ENCODE data around the gene KNG1. TPM values are rescaled to one million over a fixed set of nuclear protein-coding genes. Genes with fewer than 3 reads are reported as not detected.
"Not testable (repeated sequence)": the region's sequence is repeated elsewhere in the genome, so short reads cannot be mapped to it uniquely, and the experiment has no call there.

The KNG1 gene
- polyA plus RNA-seq, 1 donor, result 56.9 TPM

DNA sequence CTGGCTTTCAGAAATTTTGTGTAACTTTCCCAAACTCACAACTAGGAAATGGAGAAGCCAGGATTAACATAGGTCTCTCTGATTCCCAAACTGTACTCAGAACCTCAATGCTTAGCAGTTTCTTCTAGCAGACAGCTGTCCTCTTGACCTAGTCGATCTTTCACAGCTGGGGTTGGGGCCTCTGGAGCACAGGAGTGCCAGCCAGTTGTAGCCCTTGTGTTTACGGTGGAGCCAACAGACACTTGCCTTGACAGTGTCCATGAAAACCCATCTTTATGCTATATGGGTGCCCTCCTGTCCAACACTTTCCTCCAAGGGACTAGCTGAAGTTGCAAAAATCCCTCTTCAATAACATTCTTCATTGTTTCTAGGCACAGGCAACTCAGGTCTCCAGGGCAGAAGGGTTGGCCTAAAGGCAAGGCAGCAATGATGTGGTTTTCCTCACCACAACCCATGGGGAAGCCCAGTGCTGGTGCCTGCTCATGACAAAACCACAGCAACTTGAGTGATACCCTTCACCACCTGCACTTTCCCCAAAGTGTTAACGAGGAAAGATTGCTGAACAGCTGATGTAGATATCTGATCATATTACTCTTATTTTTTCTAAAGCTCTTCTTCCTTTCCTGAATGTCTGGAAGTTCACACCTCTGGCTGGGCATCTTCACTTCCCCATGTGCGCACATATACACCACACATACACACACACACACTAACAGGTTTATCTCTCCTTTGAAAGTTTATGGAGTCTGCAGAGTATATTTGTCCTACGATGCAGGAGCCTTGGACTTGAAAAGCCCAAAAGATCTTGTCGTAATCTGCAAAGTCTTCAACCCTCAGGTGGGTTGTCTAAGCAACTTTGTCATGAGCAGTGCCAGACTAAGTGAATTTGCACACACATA is 11.0 kb upstream of the KNG1 start:
- DNase-seq, result no peak

DNA sequence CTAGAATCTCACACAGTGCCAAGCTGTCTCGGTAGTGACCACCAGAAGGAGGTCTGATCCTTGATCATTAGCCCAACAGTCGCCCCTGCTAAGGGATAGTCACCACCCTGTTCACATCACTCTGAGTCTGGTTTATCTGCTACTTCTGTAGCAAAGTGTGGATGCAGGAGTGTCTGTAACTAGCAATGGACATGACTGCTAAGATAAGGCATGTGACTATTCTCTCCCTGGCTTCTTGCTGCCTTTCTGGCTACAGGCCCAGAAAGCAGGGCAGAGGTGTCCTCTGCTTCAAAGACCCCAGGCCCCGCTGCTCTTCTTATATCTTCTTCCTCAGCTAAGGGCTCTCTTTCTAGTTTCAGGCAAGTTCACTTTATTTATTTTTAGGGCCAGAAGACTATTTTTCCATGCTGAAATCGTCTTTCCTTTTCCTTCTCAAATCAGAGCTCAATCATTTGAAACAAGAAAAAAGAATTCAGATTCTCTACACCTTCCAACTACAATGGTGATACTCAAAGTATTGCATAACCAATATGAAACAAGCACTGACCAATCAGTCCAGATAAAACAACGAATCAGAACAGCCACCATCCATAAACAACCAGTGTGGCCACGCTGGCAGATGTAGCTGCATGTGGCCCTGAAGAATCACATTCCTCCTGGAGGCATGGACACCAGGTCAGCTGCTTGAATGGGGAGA is 8.0 kb upstream of the KNG1 start:
- no peak for DNase-seq

DNA sequence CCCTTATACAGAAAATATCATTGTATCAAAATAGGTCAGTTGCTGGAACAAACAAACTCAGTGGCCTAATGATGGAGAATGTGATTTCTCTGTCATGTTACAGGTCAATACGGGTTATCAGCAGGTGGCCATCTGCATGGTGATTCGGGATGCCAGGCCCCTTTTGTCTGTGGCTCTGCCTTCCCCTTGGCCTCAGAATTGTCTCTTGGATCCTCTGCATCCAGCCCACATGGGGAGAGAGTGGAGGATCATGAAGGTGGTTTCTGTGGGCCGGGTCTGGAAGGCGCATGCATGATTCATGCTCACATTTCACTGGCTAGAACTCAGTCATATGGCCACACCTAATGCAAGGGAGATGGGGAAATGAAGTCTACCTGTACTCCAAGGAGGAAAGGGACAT is 6.5 kb upstream of the KNG1 start:
- DNase-seq, result not testable (repeated sequence)

DNA sequence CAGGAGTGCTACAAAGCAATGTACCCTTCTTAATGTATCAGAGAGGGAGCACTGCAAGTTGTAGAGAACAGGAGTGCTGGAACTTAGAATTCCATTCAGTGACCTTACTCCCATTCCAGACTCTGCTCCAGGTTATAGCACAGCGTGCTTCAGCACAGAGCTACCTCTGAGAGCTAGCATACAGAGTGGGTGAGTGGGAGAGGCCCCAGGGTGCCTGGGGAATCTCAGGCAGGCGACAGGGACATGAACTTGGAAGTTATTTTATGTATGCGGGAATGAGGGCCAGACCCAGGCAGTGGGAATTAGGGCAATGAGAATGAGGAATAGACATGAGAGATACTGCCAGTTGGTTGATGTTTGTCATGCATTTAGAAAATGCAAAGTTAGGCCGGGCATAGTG is 3.7 kb upstream of the KNG1 start:
- no peak for DNase-seq

DNA sequence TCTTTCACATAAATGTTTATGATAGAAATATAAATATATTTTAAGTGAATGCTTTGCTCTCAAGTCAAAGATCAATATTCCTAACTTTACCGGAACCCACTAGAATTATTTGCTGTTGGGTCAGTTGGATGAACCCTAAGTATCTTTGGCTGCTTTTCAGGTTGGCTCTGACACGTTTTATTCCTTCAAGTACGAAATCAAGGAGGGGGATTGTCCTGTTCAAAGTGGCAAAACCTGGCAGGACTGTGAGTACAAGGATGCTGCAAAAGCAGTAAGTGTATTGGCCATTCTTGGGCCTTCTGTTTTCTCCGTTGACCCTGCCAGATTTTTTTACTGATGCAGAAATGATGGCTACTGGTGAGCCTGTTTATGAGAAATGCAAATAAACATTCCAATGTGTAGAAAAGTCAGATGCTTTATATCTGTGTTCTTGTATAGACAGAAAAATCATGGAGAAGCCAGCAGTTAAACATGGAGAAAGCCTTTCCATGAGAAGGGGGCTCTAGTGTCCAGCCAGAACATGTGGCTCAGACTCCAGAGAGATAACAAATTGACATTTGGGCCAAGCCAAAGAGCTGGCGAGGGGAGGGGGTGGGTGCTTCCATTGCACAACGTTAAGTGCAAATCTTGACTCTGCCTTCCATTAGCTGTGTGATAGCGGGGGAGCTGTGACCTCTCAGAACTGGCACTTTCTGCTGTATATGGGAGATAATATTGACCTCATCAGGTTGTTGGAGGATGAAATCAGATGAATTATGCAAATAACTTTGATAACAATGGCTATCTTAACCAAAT is 3.0 kb downstream of the KNG1 start:
- no peak for DNase-seq

DNA sequence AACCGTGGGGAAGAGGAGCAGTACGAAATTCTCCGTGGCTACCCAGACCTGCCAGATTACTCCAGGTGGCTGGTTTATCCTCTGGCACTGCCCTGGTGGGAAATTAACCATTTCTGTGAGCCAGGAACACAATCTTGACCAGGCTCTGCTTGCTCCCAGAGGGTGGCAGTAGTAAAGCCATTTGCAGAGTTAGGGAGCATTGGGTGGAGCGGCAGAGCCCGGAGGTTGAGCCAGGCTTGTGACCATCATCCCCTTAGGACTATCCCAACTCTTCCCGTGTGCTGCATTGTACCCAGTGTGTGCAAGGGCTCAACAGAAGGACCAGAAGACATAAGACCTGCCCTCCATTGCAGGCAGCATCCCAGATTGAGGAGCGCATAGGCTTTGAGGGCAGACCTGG is 5.3 kb downstream of the KNG1 start:
- DNase-seq, result no peak

DNA sequence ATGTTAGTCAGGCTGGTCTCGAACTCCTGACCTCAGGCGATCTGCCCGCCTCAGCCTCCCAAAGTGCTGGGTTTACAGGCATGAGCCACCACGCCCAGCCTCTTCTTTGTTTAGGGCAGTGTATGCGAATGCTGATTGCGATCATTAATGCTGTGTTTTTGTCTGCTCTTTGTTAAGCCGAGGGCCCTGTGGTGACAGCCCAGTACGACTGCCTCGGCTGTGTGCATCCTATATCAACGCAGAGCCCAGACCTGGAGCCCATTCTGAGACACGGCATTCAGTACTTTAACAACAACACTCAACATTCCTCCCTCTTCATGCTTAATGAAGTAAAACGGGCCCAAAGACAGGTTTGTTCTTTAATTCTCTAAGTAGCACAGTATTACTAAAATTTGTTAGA is 7.8 kb downstream of the KNG1 start:
- no peak for DNase-seq

DNA sequence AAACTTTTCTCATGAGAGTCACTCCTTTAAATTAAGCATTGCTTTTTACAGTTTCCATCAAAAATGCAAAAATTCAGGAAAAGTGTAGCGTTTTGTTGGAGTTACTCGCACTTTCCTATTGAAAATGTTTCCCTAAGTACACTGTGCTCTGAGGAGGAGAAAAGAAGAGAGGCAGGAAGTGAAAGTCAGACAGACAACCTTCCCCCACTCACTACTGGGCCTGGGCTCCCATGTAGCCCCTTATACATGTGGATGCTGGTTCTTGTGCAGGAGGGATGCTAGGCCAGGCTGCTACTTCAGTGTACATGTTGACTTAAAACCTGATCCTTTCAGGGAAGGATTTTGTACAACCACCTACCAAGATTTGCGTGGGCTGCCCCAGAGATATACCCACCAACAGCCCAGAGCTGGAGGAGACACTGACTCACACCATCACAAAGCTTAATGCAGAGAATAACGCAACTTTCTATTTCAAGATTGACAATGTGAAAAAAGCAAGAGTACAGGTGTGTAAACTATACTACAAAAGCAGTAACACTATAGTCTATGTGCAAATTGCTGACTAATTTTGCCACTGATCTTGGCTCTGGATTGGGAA is 15.1 kb downstream of the KNG1 start:
- DNase-seq, result no peak

DNA sequence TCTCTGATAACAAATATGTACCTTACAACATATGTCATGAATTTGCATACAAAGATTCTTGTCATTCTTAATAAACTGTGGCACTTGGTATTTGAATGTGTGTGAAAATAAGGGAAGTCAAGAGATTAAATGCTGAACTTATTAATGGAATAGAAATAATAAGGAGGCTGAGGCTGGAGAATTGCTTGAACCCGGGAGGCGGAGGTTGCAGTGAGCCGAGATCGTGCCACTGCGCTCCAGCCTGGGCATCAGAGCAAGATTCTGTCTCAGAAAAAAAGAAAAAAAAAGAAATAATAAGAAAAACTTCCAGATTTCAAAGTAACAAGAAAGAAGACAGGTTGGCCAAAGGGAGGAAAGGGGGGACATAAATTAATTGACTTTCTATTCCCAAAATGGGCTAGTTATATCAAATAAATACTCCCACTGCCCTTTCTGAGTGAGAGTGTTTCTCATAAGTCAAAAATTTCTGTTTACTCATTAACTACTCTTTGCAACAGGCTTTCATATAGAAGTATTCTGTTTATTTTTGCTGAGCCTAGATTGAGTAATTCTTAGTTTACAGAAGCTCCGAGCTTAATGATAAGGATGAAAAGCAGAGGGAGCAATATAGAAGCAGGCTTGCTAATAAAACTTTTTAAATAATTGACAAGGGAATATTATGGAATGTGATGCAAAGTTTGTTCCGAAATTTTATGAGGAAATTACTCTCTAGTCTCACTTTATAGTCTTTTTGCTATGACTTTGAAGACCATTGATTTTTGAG is 25.6 kb downstream of the KNG1 start:
- no peak for DNase-seq

DNA sequence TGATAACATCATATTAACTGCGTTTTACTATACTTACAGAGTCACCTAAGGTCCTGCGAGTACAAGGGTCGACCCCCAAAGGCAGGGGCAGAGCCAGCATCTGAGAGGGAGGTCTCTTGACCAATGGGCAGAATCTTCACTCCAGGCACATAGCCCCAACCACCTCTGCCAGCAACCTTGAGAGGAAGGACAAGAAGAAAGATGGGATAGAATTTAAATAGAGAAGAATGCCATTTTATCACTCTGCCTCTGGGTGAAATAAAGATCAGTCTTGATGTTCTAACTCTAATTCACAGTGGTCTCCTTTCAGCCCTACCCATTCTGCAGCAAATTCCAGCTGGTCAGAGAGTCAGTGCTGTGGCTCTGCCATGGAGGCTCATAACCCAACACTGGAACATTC is 26.5 kb downstream of the KNG1 start:
- no peak for DNase-seq

DNA sequence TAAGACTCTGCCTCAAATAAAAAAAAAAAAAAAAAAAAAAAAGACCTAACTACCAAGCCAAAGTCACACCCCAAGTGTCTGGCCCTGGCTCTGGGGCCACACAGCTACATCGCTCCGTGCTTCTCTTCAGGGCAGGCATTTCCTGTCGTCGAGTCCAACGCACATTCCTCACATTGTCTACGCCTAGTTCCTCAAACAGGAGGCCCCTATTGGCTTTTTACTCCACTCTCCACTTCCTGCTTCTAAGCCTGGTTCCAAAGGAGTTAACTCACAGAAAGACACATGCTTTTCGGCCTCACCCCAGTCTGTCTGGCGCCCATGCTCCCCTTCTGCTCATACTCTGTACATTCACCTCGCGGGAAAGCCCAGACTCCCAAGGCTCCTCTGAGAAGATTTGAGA is 28.8 kb downstream of the KNG1 start:
- DNase-seq, result no peak

DNA sequence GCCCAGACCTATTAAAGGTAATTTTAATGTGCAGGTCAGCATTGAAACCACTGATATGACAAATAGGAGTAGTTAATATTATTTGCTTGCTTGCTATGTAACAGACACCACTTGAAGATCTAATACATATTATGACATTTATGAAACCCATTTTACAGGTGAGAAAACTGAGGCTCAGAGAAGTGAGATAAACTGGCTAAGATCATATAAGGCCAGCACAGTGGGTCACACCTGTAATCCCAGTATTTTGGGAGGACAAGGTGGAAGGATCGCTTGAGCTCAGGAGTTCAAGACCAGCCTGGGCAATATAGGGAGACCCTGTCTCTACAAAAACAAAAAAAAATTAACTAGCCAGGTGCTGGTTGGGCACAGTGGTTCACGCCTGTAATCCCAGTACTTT is 33.2 kb downstream of the KNG1 start:
- DNase-seq, result no peak

DNA sequence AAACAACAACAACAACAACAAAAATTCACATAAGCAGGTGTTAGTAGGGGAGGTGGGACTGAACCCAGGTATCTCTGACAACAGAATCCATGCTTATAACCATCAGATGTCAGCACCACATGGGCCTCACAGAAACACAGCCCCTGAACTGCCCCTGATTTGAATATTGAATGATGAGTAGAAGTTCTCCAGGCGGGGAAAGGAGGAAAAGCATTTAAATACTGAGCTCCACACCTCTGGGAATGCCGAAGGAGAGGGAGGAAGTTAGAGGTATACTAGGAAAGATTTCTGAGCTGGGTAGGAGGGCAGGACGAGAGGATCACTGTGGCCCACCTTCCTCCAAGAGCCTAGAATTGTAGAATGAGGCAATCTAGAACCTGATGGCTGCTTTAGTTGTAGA is 34.3 kb downstream of the KNG1 start:
- no peak for DNase-seq

DNA sequence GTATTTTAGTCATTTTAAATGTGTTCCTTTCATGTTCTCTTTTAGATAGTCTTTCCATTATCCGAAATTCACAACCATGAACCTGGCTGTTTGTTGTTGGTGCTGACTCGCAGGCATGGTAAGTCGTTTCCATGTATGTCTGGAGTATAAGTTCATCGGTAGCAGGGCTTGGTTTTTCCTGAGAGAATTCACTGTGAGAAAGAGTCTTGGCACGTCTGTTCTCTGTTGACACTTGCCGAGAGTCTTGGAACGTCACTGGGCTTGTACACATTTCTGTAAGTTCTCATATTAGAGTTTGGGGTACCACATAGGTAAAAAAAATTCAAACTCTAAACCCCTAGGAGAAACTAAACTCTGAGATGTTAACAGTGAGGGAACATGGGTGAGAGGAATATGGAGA is 36.8 kb downstream of the KNG1 start:
- no peak for DNase-seq

DNA sequence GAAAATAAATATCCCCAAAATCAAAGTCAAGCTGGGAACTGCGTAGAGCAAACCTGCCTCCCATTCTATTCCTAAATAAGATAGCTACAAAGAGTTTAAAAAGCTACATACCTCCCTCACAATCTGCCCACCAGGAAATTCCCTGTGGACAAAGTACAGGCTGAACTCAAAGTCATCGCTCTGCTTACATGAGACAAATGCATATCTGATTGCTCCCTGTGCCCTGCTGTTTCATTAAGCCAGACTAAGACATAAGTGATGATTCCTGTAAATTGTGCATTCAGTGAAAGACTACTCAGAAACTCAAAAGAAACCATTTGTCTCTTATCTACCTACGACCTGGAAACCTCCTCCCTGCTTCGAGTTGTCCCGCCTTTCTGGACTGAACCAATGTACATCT is 37.7 kb downstream of the KNG1 start:
- no peak for DNase-seq

DNA sequence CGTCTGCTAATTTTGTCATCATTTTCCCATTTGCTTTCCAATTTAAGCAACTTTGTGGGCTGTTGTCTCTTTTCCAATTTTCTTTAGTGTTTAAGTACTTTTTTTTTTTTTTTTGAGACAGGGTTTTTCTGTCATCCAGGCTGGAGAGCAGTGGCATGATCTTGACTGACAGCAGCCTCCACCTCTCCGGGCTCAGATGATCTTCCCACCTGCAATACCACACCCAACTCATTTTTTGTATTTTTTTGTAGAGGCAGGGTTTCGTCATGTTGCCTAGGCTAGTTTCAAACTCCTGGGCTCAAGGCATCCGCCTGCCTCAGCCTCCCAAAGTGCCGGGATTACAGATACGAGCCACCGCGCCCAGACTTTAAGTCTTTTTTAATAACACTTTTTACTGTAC is 40.1 kb downstream of the KNG1 start:
- no peak for DNase-seq

DNA sequence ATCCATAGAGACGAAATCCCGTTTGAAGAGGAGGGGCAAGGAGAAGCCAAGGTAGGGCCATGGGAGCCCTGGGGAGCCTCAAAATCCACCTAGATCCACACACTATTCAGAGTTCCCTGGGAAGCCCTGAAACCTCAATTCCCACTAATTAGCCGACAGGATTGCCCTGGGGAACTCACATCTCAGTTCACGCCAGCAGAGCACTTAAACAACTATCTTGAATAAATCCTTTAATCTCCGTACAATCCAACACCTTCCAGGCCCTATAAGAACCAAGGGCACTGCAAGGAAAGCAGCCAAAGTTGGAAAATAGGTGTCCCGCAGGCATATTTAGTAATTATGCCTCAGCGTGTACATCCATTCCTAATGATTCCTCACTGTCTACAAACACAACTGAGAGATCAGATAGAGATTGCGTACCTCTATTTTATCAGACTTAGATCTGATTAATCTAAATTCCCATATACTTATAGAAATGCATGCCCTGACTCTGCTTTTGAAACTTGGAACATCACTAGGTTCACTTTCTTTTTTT is 40.6 kb downstream of the KNG1 start:
- DNase-seq, result no peak

DNA sequence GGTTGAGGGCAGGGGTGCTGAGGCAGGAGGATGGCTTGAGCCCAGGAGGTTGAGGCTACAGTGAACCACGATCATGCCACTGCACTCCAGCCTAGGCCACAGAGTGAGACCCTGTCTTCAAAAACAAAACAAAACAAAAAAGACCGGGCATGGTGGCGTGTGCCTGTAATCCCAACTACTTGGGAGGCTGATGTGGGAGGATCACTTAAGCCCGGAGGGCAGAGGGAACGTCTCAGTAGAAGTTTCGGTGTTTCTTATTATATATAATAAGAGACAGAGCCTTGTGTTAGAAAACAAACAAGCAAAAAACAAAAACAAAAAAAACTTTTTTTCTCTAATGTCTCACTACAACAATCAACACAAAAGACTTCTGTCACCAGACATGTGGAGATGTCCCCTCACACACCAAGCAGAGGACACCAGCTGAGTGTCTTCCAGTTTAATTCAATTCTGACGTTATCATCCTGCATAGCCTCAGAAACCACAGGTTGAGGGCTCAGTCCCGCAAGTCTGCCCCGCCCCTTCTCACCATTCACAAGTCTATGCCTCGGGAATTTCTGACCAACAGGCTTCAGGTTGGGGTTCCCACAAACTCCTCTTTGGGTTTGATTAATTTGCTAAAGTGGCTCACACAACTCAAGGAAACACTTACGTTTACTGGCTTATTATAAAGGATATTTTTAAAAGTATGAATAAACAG is 42.2 kb downstream of the KNG1 start:
- no peak for DNase-seq

DNA sequence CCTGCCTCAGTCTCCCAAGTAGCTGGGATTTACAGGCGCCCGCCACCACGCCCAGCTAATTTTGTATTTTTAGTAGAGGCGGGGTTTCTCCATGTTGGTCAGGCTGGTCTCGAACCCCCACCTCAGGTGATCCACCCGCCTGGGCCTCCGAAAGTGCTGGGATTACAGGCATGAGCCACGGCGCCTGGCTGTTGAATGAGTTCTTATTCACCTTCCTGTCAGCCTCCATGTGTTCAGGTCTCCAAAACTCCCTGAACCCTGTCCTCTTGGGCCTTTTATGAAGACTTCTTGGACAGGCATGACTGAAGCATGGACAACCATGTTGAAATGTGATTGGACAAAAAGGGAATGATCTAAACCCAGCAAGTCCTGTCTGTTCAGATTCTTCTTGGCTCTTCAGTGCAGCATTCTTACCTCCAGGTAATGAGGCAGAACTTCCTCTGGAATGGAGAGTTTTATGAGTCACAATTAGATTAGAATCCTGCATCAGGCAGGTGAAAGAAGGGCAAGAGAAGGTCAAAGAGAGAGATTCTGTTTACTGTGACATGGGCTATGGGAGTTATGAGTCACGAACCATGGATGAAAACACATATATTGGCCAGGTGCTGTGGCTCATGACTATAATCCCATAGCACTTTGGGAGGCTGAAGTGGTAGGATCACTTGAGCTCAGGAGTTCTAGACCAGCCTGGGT is 43.1 kb downstream of the KNG1 start:
- no peak for DNase-seq

DNA sequence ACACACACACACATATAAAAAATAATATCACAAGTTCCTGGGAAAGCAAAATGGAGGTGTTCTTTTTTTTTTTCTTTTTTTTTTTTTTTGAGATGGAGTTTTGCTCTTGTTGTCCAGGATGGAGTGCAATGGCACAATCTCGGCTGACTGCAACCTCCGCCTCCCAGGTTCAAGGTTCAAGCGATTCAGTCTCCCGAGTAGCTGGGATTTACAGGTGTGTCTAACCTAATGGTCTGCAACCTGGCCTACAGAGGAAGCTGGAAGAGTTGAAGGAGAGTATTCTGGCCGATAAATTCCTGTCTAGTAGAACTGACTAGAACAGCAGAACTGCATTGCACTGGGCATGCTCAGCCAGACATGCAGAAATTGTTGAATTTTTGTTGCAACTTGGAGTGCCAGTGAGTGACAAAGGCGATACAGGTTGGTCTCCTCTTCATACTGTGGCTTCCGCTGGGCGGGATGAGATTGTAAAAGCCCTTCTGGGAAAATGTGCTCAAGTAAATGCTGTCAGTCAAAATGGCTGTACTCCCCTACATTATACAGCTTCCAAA is 43.8 kb downstream of the KNG1 start:
- DNase-seq, result no peak
